Muscle layer of duodenum (tissue), 2 donors: ENCODE data around the gene RBM15.

Experiments used
- H3K27ac ChIP-seq: one replicate; pipeline ENCODE4 v1.7.0; 2013; ENCODE audit warnings: mild to moderate bottlenecking, low read length
- H3K27me3 ChIP-seq: one replicate; pipeline ENCODE4 v1.7.0; 2013; ENCODE audit warnings: low read depth, mild to moderate bottlenecking, control low read depth, low read length
- H3K36me3 ChIP-seq, 2 donors: one replicate each; pipeline ENCODE4 v1.7.0; 2013; ENCODE audit warnings: low read length in 2 of 2, control low read depth in 1 of 2, mild to moderate bottlenecking in 1 of 2; ENCODE audit not compliant: insufficient read depth in 2 of 2, control insufficient read depth in 1 of 2
- H3K4me1 ChIP-seq, 2 donors: one replicate each; pipeline ENCODE4 v1.7.0; 2013; ENCODE audit warnings: low read length in 2 of 2, mild to moderate bottlenecking in 2 of 2, control low read depth in 1 of 2, moderate library complexity in 1 of 2; ENCODE audit not compliant: insufficient read depth in 2 of 2, control insufficient read depth in 1 of 2
- H3K4me3 ChIP-seq, 2 donors: one replicate each; pipeline ENCODE4 v1.7.0; 2013; ENCODE audit warnings: low read length in 2 of 2, low read depth in 1 of 2, mild to moderate bottlenecking in 1 of 2
- H3K9me3 ChIP-seq, 2 donors: one replicate each; pipeline ENCODE4 v1.7.0; 2013; ENCODE audit warnings: low read length in 2 of 2, control low read depth in 1 of 2, mild to moderate bottlenecking in 1 of 2; ENCODE audit not compliant: control insufficient read depth in 1 of 2
- donor health status: healthy.

Gene RBM15

GRCh38 chr1:110356379-110356778 lies 17.2 kb downstream of the RBM15 start:
- no peaks in the 10 kb centered on the region for H3K4me1 ChIP-seq
- H3K27ac ChIP-seq: no peak overlapping the region
- no peaks in the 10 kb centered on the region for H3K36me3 ChIP-seq

GRCh38 chr1:110360431-110360830 lies 21.3 kb downstream of the RBM15 start:
- Histone ChIP-seq H3K4me3 (no peak overlapping the region), H3K27ac (no peak overlapping the region), H3K36me3 (peaks cover 0 to 5% of the 10 kb centered on the region in 2 donors), H3K4me1 (no peaks in the 10 kb centered on the region), H3K9me3 (no peaks in the 10 kb centered on the region), H3K27me3 (no peaks in the 10 kb centered on the region)

More at GRCh38 chr1:110356379-110356778, 17.2 kb downstream of the RBM15 start:
- no peak overlapping the region for H3K4me3 ChIP-seq
- no peaks in the 10 kb centered on the region for H3K9me3 ChIP-seq
- H3K27me3 ChIP-seq: no peaks in the 10 kb centered on the region

- H3K27me3 ChIP-seq: no peaks in the 10 kb centered on the region
- no peaks in the 10 kb centered on the region for H3K4me1 ChIP-seq
- no peak overlapping the region for H3K27ac ChIP-seq
- peaks cover 0 to 7% of the 10 kb centered on the region in 2 donors for H3K36me3 ChIP-seq
- H3K9me3 ChIP-seq: no peaks in the 10 kb centered on the region
- no peak overlapping the region for H3K4me3 ChIP-seq
These were observed 22.7 kb downstream of the RBM15 start for GRCh38 chr1:110361856-110362255.

GRCh38 chr1:110364221-110364620 lies 25.0 kb downstream of the RBM15 start:
- Histone ChIP-seq H3K4me1 (no peaks in the 10 kb centered on the region), H3K4me3 (no peak overlapping the region), H3K27me3 (no peaks in the 10 kb centered on the region), H3K36me3 (peaks cover 0 to 7% of the 10 kb centered on the region in 2 donors), H3K27ac (no peak overlapping the region), H3K9me3 (no peaks in the 10 kb centered on the region)

DNA sequence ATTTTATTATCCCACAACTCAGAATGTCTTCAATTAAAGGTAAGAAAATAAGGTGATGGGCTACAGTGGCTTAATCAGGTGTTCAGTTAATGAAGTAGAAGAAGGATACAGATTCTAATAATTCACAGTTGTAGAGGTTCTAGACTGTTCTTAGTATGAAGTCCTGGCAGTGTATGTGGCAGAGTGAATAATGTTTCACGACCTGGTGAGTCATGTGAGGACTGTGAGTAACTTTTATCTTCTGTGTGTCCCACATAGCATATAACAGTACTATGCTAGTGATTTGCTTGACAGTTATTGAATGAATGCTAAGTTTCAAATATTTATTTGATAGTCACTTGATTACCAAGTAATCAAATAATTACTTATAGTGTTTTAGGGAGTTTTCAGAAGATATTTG lies 31.6 kb downstream of the RBM15 start:
- peaks cover 19% of the 10 kb centered on the region in 2 donors for H3K36me3 ChIP-seq
- H3K27ac ChIP-seq: no peak overlapping the region
- no peaks in the 10 kb centered on the region for H3K27me3 ChIP-seq
- no peak overlapping the region for H3K4me3 ChIP-seq
- no peaks in the 10 kb centered on the region for H3K9me3 ChIP-seq
- no peaks in the 10 kb centered on the region for H3K4me1 ChIP-seq

DNA sequence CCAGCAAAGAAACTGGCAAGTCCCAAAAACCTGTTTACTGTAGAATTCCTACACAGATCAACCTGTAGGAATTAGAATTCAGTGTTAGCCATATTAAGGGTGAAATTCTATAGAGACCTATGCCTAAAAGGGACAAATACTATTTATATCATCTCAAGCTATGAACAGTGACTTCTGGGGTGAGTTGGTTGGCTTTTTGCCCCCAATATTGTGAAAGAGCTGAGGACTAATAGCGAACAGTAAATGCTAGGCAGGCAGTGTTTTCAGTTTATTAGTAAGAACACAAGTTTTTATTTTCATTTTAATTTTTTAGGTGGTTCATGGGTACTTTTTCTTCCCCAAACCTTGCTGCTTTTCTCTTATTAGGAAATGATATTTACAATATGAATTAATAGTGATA lies 36.3 kb downstream of the RBM15 start:
- Histone ChIP-seq H3K4me1 (no peaks in the 10 kb centered on the region), H3K27me3 (no peaks in the 10 kb centered on the region), H3K27ac (no peak overlapping the region), H3K9me3 (no peaks in the 10 kb centered on the region), H3K36me3 (peaks cover 32 to 57% of the 10 kb centered on the region in 2 donors), H3K4me3 (no peak overlapping the region)

GRCh38 chr1:110380672-110381283 lies 41.6 kb downstream of the RBM15 start:
- Histone ChIP-seq H3K4me1 (no peaks in the 10 kb centered on the region), H3K9me3 (no peaks in the 10 kb centered on the region), H3K27ac (peak overlapping the region; percentile 39), H3K27me3 (no peaks in the 10 kb centered on the region), H3K4me3 (no peak overlapping the region), H3K36me3 (peaks cover 14 to 38% of the 10 kb centered on the region in 2 donors)

DNA sequence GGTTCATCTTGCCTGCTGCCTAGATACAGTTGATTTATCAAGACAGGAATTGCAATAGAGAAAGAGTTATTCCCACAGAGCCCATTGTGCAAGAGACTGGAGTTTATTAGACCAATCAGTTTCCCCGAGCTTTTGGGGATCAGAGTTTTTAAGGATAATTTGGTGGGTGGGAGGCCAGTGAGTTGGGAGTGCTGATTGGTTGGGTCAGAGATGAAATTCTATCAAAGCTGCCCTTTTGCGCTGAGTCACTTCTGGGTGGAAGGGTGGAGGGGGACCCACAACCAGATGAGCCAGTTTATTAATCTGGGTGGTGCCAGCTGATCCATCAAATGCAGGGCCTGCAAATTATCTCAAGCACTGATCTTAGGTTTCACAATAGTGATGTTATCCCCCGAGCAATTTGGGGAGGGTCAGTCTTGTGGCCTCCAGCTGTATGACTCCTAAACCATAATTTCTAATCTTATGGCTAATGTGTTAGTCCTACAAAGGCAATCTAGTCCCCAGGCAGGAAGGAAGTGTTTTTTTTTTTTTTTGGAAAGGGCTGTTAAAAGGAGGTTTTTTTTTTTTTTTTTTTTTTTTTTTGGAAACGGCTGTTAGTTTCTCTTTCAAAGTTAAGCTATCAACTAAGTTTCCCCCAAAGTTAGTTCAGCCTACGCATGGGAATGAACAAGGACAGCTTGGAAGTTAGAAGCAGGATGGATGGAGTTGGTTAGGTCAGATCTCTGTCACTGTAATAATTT lies 44.2 kb downstream of the RBM15 start:
- Histone ChIP-seq H3K4me1 (no peaks in the 10 kb centered on the region), H3K36me3 (peaks cover 0 to 19% of the 10 kb centered on the region in 2 donors), H3K4me3 (no peak overlapping the region), H3K27me3 (no peaks in the 10 kb centered on the region), H3K9me3 (no peaks in the 10 kb centered on the region), H3K27ac (peak overlapping the region; percentile 60)

DNA sequence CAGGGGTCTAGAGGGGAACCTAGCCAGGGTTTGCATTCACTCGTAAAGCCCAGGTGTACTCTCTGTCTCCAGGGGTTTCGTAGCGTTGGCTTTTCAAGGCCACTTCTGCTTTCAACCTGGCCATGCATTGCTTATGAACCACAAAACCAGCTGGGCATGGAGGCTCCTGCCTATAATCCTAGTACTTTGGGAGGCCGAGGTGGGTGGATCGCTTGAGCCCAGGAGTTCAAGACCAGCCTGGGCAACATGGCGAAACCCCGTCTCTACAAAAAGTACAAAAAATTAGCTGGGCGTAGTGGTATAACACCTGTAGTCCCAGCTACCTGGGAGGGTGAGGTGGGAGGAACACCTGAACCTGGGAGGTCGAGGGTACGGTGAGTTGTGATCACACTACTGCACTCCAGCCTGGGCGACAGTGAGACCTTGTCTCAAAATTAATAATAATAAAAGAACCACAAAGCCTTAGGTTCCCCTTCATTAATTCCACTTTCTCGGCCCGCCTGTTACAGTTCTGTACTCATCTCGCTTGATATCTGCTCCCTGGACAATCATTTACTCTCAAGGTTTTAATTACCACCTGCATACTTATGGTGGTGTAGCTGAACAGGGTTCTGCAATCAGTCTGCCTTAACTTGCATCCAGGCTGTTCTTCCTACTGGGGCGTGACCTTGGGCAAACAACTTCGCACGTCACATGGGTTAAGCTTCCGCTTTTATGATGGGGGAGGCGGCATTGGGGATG lies 45.6 kb downstream of the RBM15 start:
- no peaks in the 10 kb centered on the region for H3K9me3 ChIP-seq
- no peak overlapping the region for H3K4me3 ChIP-seq
- H3K36me3 ChIP-seq: peaks cover 0 to 6% of the 10 kb centered on the region in 2 donors
- H3K4me1 ChIP-seq: no peaks in the 10 kb centered on the region
- H3K27ac ChIP-seq: no peak overlapping the region
- H3K27me3 ChIP-seq: no peaks in the 10 kb centered on the region

GRCh38 chr1:110385369-110385768 lies 46.2 kb downstream of the RBM15 start:
- Histone ChIP-seq H3K4me1 (no peaks in the 10 kb centered on the region), H3K4me3 (no peak overlapping the region), H3K36me3 (peaks cover 0 to under 1% of the 10 kb centered on the region in 2 donors), H3K9me3 (no peaks in the 10 kb centered on the region), H3K27me3 (no peaks in the 10 kb centered on the region), H3K27ac (no peak overlapping the region)

GRCh38 chr1:110387048-110387754 lies 48.0 kb downstream of the RBM15 start:
- H3K4me1 ChIP-seq: no peaks in the 10 kb centered on the region
- H3K27me3 ChIP-seq: no peaks in the 10 kb centered on the region
- no peaks in the 10 kb centered on the region for H3K36me3 ChIP-seq
- no peak overlapping the region for H3K27ac ChIP-seq
- no peaks in the 10 kb centered on the region for H3K9me3 ChIP-seq
- no peak overlapping the region for H3K4me3 ChIP-seq
